ENCODE results near the gene PIGP. TPM values are rescaled to one million over a fixed set of nuclear protein-coding genes. Genes with fewer than 3 reads are reported as not detected.

The PIGP gene
- total and polyA plus RNA-seq, 2 donors (not counting 3 experiments of a cell fraction or from before 2014, with no cell fraction given), result 11.4 to 18.9 TPM

DNA sequence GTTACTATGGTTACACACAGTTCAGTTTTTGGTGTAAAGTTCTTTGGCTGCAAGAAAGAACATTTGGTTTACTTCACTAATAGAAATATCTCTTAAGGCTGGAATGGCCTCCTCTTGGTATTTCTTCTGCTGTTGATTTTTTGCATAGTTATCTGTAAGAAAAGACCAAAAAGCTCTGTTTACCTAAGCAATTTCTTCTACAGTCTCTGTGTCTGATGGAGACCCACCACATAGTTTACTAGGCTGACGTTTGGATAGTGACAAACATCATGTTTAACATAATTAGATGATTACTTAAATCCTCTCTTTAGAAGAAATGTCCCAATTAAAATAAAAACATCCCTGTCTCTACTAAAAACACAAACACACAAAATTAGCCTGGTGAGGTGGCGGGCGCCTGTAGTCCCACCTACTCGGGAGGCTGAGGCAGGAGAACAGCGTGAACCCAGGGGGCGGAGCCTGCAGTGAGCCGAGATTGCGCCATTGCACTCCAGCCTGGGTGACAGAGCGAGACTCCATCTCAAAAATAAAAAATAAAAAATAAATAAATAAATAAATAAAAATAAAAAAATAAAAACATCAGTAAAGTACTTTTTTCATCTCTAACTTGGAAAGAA lies 7.2 kb downstream of the PIGP start:
- FAIRE-seq, result no peak
- ChIA-PET POLR2A (no interaction called here), CTCF (interaction anchor here (1.0 kb wide), 1 partner anchor 89 kb away, joined by 4 read pairs; no protein-coding TSS in a partner anchor)
- no TSS peak for BruUV-seq (replicated peaks)
- Histone ChIP-seq H3K4me1 (ENCODE audit: control insufficient read depth, extremely low read depth, insufficient read depth, low read length) (peaks cover under 1% of the 10 kb centered on the region), H3K79me2 (ENCODE audit: control insufficient read depth, insufficient read depth, low read length) (no peaks in the 10 kb centered on the region), H4K20me1 (replicated peaks; ENCODE audit: control insufficient read depth, extremely low read depth, insufficient read depth, low read length) (no peaks in the 10 kb centered on the region), H3K9me1 (replicated peaks; ENCODE audit: control insufficient read depth, extremely low read depth, insufficient read depth, low read length) (no peaks in the 10 kb centered on the region), H2AFZ (ENCODE audit: low read depth, low read length) (no peak overlapping the region), H3K4me2 (ENCODE audit: insufficient read depth, low read length) (no peak overlapping the region), H3K4me3 (replicated peaks in 1 of 3; ENCODE audit: insufficient read depth in 1 of 3, low read depth in 1 of 3, low read length in 3 of 3) (no peak overlapping the region), H3K27me3 (ENCODE audit: control insufficient read depth in 2 of 2, insufficient read depth in 2 of 2, low read length in 2 of 2) (no peaks in the 10 kb centered on the region), H3K27ac (ENCODE audit: insufficient read depth, low read depth, low read length) (no peak overlapping the region), H3K9ac (replicated peaks; ENCODE audit: extremely low read depth, insufficient read depth, low read length) (no peak overlapping the region), H3K36me3 (ENCODE audit: control insufficient read depth in 2 of 2, extremely low read depth in 1 of 2, insufficient read depth in 2 of 2, low read length in 2 of 2) (no peaks in the 10 kb centered on the region), H3K9me3 (replicated peaks; ENCODE audit: control insufficient read depth, insufficient read depth, low read length) (no peaks in the 10 kb centered on the region)
- dilution Hi-C loops (cut with MboI; ENCODE audit: extremely low pct_ligation_motif_present, low sequenced_read_pairs) (no loop called here), intact Hi-C loops (cut with micrococcal nuclease) (no loop called here)
- TF ChIP-seq, protein P1, sequence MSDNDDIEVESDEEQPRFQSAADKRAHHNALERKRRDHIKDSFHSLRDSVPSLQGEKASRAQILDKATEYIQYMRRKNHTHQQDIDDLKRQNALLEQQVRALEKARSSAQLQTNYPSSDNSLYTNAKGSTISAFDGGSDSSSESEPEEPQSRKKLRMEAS (IDR thresholded peaks at IDR 0.05; ENCODE audit: insufficient read depth, insufficient read length), result no peak
- TF ChIP-seq MYC (IDR thresholded peaks at IDR 0.05; ENCODE audit: low read depth, low read length) (no peak), EZH2 (IDR thresholded peaks at IDR 0.05; ENCODE audit: borderline replicate concordance, low read depth, low read length, severe bottlenecking) (no peak)
- no peak for DNase-seq (ENCODE audit: low read depth, low spot score)

DNA sequence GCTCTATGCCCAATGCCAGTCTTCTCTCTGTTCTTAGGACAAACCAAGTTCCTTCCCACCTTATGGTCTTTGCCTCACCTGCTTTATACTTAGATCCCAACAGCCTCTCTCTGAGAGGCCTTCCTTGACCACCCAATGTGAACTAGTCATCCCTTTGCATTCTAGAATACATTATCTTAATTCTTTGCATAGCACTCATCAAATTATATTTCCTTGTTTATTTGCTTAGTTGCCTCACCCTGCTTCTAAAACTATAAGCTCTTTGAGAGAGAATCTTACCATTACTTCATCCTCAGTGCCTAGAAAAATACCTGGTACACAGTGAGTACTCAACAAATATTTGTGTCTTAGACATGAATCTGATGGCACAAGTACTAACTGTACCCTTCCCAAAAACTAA lies 8.0 kb downstream of the PIGP start:
- Histone ChIP-seq H2AFZ (ENCODE audit: low read depth, low read length) (no peak overlapping the region), H3K9me3 (replicated peaks; ENCODE audit: control insufficient read depth, insufficient read depth, low read length) (no peaks in the 10 kb centered on the region), H3K79me2 (ENCODE audit: control insufficient read depth, insufficient read depth, low read length) (no peaks in the 10 kb centered on the region), H3K27me3 (ENCODE audit: control insufficient read depth in 2 of 2, insufficient read depth in 2 of 2, low read length in 2 of 2) (no peaks in the 10 kb centered on the region), H3K9me1 (replicated peaks; ENCODE audit: control insufficient read depth, extremely low read depth, insufficient read depth, low read length) (no peaks in the 10 kb centered on the region), H3K9ac (replicated peaks; ENCODE audit: extremely low read depth, insufficient read depth, low read length) (no peak overlapping the region), H3K36me3 (ENCODE audit: control insufficient read depth in 2 of 2, extremely low read depth in 1 of 2, insufficient read depth in 2 of 2, low read length in 2 of 2) (no peaks in the 10 kb centered on the region), H3K27ac (ENCODE audit: insufficient read depth, low read depth, low read length) (no peak overlapping the region), H3K4me1 (ENCODE audit: control insufficient read depth, extremely low read depth, insufficient read depth, low read length) (peaks cover 4% of the 10 kb centered on the region), H3K4me2 (ENCODE audit: insufficient read depth, low read length) (no peak overlapping the region), H4K20me1 (replicated peaks; ENCODE audit: control insufficient read depth, extremely low read depth, insufficient read depth, low read length) (no peaks in the 10 kb centered on the region), H3K4me3 (replicated peaks in 1 of 3; ENCODE audit: insufficient read depth in 1 of 3, low read depth in 1 of 3, low read length in 3 of 3) (no peak overlapping the region)
- intact Hi-C loops (cut with micrococcal nuclease) (no loop called here), dilution Hi-C loops (cut with MboI; ENCODE audit: extremely low pct_ligation_motif_present, low sequenced_read_pairs) (no loop called here)
- CTCF ChIA-PET, result interaction anchor here (1.0 kb wide), 1 partner anchor 88 kb away, joined by 4 read pairs; no protein-coding TSS in a partner anchor
- no peak for FAIRE-seq
- POLR2A ChIA-PET, result no interaction called here
- no peak for DNase-seq (ENCODE audit: low read depth, low spot score)
- TF ChIP-seq FOS (IDR thresholded peaks at IDR 0.05; ENCODE audit: borderline replicate concordance, insufficient read depth, low read length), result no peak
- TF ChIP-seq POLR2AphosphoS5 (IDR thresholded peaks at IDR 0.05; ENCODE audit: insufficient read depth, low read depth, low read length), result no peak
- no peak for TF ChIP-seq POLR2A (IDR thresholded peaks at IDR 0.05; ENCODE audit: low read depth, low read length)
- no peak for TF ChIP-seq JUN (IDR thresholded peaks at IDR 0.05; ENCODE audit: borderline replicate concordance, insufficient read depth, insufficient read length, low read depth)
- no peak for TF ChIP-seq GATA2 (IDR thresholded peaks at IDR 0.05; ENCODE audit: insufficient read depth, insufficient read length, low read depth, low read length)
- BruUV-seq (replicated peaks), result no TSS peak

Measured in endothelial cell of umbilical vein (primary cell).